Nephron progenitor cell (in vitro differentiated cells): ENCODE measurements around the gene EIF4ENIF1.
"Not testable (repeated sequence)": the region's sequence is repeated elsewhere in the genome, so short reads cannot be mapped to it uniquely, and the experiment has no call there.

Source experiments
- DNase-seq: peaks from one replicate; pipeline ENCODE4 v3.0.0; 2021
- H3K27ac Mint-ChIP-seq: 2 replicates; pipeline ENCODE4 v1.8.0; 2021; ENCODE audit warnings: mild to moderate bottlenecking, moderate library complexity, mixed read lengths
- H3K27me3 Mint-ChIP-seq: 2 replicates; pipeline ENCODE4 v1.8.0; 2021; ENCODE audit warnings: mild to moderate bottlenecking, low read depth, mixed read lengths; ENCODE audit not compliant: poor library complexity
- H3K36me3 Mint-ChIP-seq: 2 replicates; pipeline ENCODE4 v1.8.0; 2021; ENCODE audit warnings: low read depth, mixed read lengths
- H3K4me1 Mint-ChIP-seq: 2 replicates; pipeline ENCODE4 v1.8.0; 2021; ENCODE audit warnings: mixed read lengths
- H3K4me3 Mint-ChIP-seq: 2 replicates; pipeline ENCODE4 v1.8.0; 2021; ENCODE audit warnings: mild to moderate bottlenecking, moderate library complexity, mixed read lengths
- H3K9me3 Mint-ChIP-seq: 2 replicates; pipeline ENCODE4 v1.8.0; 2021; ENCODE audit warnings: mild to moderate bottlenecking, moderate library complexity, mixed read lengths
- CTCF ChIP-seq: fragments of 200-600 bp; sonication (generic); IDR thresholded peaks from 2 replicates; pipeline ENCODE4 v1.5.0; 2021; ENCODE audit warnings: antibody characterized with exemption

EIF4ENIF1 gene

GRCh38 chr22:31441652-31442051, 48.0 kb downstream of the EIF4ENIF1 start:
- Mint-ChIP-seq H3K27ac (peak overlapping the region; percentile 68), H3K9me3 (no peaks in the 10 kb centered on the region), H3K36me3 (peaks cover 76% of the 10 kb centered on the region), H3K27me3 (no peaks in the 10 kb centered on the region), H3K4me3 (no peak overlapping the region), H3K4me1 (no peaks in the 10 kb centered on the region)
- no peak for DNase-seq
- TF ChIP-seq CTCF, result no peak

GRCh38 chr22:31440681-31441080, 49.0 kb downstream of the EIF4ENIF1 start:
- Mint-ChIP-seq H3K9me3 (no peaks in the 10 kb centered on the region), H3K4me1 (no peaks in the 10 kb centered on the region), H3K27me3 (no peaks in the 10 kb centered on the region), H3K4me3 (no peak overlapping the region), H3K27ac (peak overlapping the region; percentile 40), H3K36me3 (peaks cover 74% of the 10 kb centered on the region)
- no peak for DNase-seq
- TF ChIP-seq CTCF, result no peak

GRCh38 chr22:31439808-31440207, 49.8 kb downstream of the EIF4ENIF1 start:
- DNase-seq, result no peak
- peaks cover 74% of the 10 kb centered on the region for H3K36me3 Mint-ChIP-seq
- H3K9me3 Mint-ChIP-seq, result no peaks in the 10 kb centered on the region

GRCh38 chr22:31436132-31436531, 53.5 kb downstream of the EIF4ENIF1 start:
- Mint-ChIP-seq H3K4me1 (no peaks in the 10 kb centered on the region), H3K27ac (no peak overlapping the region), H3K27me3 (no peaks in the 10 kb centered on the region), H3K9me3 (no peaks in the 10 kb centered on the region), H3K4me3 (no peak overlapping the region), H3K36me3 (peaks cover 73% of the 10 kb centered on the region)
- no peak for DNase-seq
- no peak for TF ChIP-seq CTCF

More at GRCh38 chr22:31439808-31440207, 49.8 kb downstream of the EIF4ENIF1 start:
- no peak overlapping the region for H3K4me3 Mint-ChIP-seq
- no peak for TF ChIP-seq CTCF
- H3K27me3 Mint-ChIP-seq, result no peaks in the 10 kb centered on the region
- H3K4me1 Mint-ChIP-seq, result no peaks in the 10 kb centered on the region
- H3K27ac Mint-ChIP-seq, result no peak overlapping the region

- no peak for TF ChIP-seq CTCF
- H3K36me3 Mint-ChIP-seq, result peaks cover 82% of the 10 kb centered on the region
- no peak overlapping the region for H3K27ac Mint-ChIP-seq
- H3K4me3 Mint-ChIP-seq, result no peak overlapping the region
- H3K9me3 Mint-ChIP-seq, result no peaks in the 10 kb centered on the region
- DNase-seq, result no peak
- H3K27me3 Mint-ChIP-seq, result no peaks in the 10 kb centered on the region
- H3K4me1 Mint-ChIP-seq, result no peaks in the 10 kb centered on the region
Observed at GRCh38 chr22:31431950-31432349, 57.7 kb downstream of the EIF4ENIF1 start.

GRCh38 chr22:31425331-31426050, 64.2 kb downstream of the EIF4ENIF1 start:
- no peaks in the 10 kb centered on the region for H3K27me3 Mint-ChIP-seq
- no peak overlapping the region for H3K4me3 Mint-ChIP-seq
- H3K4me1 Mint-ChIP-seq, result no peaks in the 10 kb centered on the region
- DNase-seq, result no peak
- H3K9me3 Mint-ChIP-seq, result no peaks in the 10 kb centered on the region
- no peak for TF ChIP-seq CTCF
- peaks cover 85% of the 10 kb centered on the region for H3K36me3 Mint-ChIP-seq
- peak overlapping the region; percentile 68 for H3K27ac Mint-ChIP-seq

GRCh38 chr22:31402350-31402749, 87.3 kb downstream of the EIF4ENIF1 start:
- not testable (repeated sequence) for H3K9me3 Mint-ChIP-seq, H3K4me3 Mint-ChIP-seq, H3K27me3 Mint-ChIP-seq, DNase-seq, H3K27ac Mint-ChIP-seq
- H3K4me1 Mint-ChIP-seq, result peaks cover 32% of the 10 kb centered on the region
- peaks cover 47% of the 10 kb centered on the region for H3K36me3 Mint-ChIP-seq
